Measurements from ENCODE around the gene BICD1. TPM values are rescaled to one million over a fixed set of nuclear protein-coding genes. Genes with fewer than 3 reads are reported as not detected.
"Not testable (repeated sequence)": the region's sequence is repeated elsewhere in the genome, so short reads cannot be mapped to it uniquely, and the experiment has no call there.

Gene BICD1
- total and polyA plus RNA-seq, 4 donors: 0.46 to 3.4 (median 1.1) TPM

DNA sequence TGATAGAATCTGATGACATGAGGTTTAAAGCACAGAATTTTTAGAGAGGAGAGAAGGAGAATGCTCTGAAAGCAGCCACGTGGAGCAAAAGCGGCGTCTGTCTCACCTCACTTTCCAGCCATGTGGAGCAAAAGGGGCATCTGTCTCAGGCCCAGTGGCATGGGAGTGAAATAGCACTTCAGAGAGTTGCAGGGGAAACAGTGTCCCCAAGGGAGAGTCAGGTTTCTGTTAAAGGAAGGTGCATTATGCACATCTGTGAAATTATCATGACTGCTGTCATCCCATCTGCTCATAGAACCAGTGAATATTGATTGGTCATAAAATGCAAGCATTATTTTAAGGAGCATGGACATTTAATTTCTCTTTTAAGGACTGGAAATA is 124.0 kb downstream of the BICD1 start:
- Histone ChIP-seq H3K4me1 (ENCODE audit: control insufficient read depth in 4 of 4, insufficient read depth in 4 of 4, low read length in 3 of 4) (no peaks in the 10 kb centered on the region), H3K4me3 (ENCODE audit: low read depth in 1 of 3, low read length in 3 of 3) (no peak overlapping the region), H3K9ac (ENCODE audit: low read depth in 1 of 2, low read length in 2 of 2) (no peak overlapping the region), H3K36me3 (ENCODE audit: control insufficient read depth in 4 of 4, insufficient read depth in 3 of 4, low read depth in 1 of 4, low read length in 3 of 4) (no peaks in the 10 kb centered on the region), H3K27me3 (ENCODE audit: control insufficient read depth in 4 of 4, insufficient read depth in 4 of 4, low read length in 3 of 4) (no peaks in the 10 kb centered on the region), H3K9me3 (ENCODE audit: control insufficient read depth in 4 of 4, low read length in 3 of 4) (no peaks in the 10 kb centered on the region), H3K27ac (ENCODE audit: low read depth in 1 of 2, low read length in 2 of 2) (no peak overlapping the region)
- no peak for DNase-seq (ENCODE audit: low spot score)
- TF ChIP-seq, protein P1, sequence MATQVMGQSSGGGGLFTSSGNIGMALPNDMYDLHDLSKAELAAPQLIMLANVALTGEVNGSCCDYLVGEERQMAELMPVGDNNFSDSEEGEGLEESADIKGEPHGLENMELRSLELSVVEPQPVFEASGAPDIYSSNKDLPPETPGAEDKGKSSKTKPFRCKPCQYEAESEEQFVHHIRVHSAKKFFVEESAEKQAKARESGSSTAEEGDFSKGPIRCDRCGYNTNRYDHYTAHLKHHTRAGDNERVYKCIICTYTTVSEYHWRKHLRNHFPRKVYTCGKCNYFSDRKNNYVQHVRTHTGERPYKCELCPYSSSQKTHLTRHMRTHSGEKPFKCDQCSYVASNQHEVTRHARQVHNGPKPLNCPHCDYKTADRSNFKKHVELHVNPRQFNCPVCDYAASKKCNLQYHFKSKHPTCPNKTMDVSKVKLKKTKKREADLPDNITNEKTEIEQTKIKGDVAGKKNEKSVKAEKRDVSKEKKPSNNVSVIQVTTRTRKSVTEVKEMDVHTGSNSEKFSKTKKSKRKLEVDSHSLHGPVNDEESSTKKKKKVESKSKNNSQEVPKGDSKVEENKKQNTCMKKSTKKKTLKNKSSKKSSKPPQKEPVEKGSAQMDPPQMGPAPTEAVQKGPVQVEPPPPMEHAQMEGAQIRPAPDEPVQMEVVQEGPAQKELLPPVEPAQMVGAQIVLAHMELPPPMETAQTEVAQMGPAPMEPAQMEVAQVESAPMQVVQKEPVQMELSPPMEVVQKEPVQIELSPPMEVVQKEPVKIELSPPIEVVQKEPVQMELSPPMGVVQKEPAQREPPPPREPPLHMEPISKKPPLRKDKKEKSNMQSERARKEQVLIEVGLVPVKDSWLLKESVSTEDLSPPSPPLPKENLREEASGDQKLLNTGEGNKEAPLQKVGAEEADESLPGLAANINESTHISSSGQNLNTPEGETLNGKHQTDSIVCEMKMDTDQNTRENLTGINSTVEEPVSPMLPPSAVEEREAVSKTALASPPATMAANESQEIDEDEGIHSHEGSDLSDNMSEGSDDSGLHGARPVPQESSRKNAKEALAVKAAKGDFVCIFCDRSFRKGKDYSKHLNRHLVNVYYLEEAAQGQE (IDR thresholded peaks at IDR 0.05): no peak
- TF ChIP-seq NR2F2 (IDR thresholded peaks at IDR 0.05) (no peak), FOXA2 (IDR thresholded peaks at IDR 0.05) (no peak), EGR1 (IDR thresholded peaks at IDR 0.05; ENCODE audit: low read depth in 2 of 2) (no peak), JUND (IDR thresholded peaks at IDR 0.05) (no peak)
- 90% methylated on average over 3 of the region's 3 CpGs for WGBS

DNA sequence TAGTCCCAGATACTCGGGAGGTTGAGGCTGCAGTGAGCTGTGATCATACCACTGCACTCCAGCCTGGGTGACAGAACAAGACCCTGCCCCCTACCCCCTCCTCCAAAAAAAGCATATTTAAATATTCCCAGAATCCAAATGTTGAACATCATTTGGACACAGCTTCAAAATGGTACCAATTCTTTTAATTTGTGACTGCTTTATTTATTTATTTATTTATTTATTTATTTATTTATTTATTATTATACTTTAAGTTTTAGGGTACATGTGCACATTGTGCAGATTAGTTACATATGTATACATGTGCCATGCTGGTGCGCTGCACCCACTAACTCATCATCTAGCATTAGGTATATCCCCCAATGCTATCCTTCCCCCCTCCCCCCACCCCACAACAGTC is 124.7 kb downstream of the BICD1 start:
- not testable (repeated sequence) for DNase-seq (ENCODE audit: low spot score); H3K27ac ChIP-seq (ENCODE audit: low read depth in 1 of 2, low read length in 2 of 2); H3K9me3 ChIP-seq (ENCODE audit: control insufficient read depth in 4 of 4, low read length in 3 of 4); H3K9ac ChIP-seq (ENCODE audit: low read depth in 1 of 2, low read length in 2 of 2); H3K36me3 ChIP-seq (ENCODE audit: control insufficient read depth in 4 of 4, insufficient read depth in 3 of 4, low read depth in 1 of 4, low read length in 3 of 4); H3K4me1 ChIP-seq (ENCODE audit: control insufficient read depth in 4 of 4, insufficient read depth in 4 of 4, low read length in 3 of 4); H3K4me3 ChIP-seq (ENCODE audit: low read depth in 1 of 3, low read length in 3 of 3); H3K27me3 ChIP-seq (ENCODE audit: control insufficient read depth in 4 of 4, insufficient read depth in 4 of 4, low read length in 3 of 4)
- 90% methylated on average over 2 of the region's 2 CpGs for WGBS

DNA sequence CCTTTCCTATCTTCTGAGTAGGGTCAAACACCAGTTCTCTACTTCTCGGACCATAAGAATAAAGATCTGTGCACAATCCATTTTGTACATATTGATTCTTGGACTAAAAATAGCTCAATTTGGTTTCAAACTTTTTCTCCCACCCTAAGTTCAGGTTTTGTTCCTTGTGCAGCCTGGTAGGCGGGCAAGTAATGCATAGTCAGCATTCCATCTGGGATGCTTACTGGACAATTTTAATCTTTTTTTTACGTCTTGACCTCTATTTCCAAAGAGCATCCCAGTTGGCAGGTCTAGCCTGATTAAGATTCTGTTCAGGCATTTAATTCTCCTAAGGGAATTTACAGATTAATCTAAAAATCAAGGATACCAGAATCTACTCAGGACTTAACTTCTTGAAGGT is 126.9 kb downstream of the BICD1 start:
- Histone ChIP-seq H3K4me1 (ENCODE audit: control insufficient read depth in 4 of 4, insufficient read depth in 4 of 4, low read length in 3 of 4) (no peaks in the 10 kb centered on the region), H3K4me3 (ENCODE audit: low read depth in 1 of 3, low read length in 3 of 3) (no peak overlapping the region), H3K27me3 (ENCODE audit: control insufficient read depth in 4 of 4, insufficient read depth in 4 of 4, low read length in 3 of 4) (no peaks in the 10 kb centered on the region), H3K36me3 (ENCODE audit: control insufficient read depth in 4 of 4, insufficient read depth in 3 of 4, low read depth in 1 of 4, low read length in 3 of 4) (no peaks in the 10 kb centered on the region), H3K9me3 (ENCODE audit: control insufficient read depth in 4 of 4, low read length in 3 of 4) (peaks cover 0 to 9% (median under 1%) of the 10 kb centered on the region in 4 donors), H3K9ac (ENCODE audit: low read depth in 1 of 2, low read length in 2 of 2) (no peak overlapping the region), H3K27ac (ENCODE audit: low read depth in 1 of 2, low read length in 2 of 2) (no peak overlapping the region)
- no peak for DNase-seq (ENCODE audit: low spot score)
- TF ChIP-seq EGR1 (IDR thresholded peaks at IDR 0.05; ENCODE audit: low read depth in 2 of 2) (no peak), SP1 (IDR thresholded peaks at IDR 0.05) (no peak), TAF1 (conservative IDR thresholded peaks at IDR 0.05) (no peak), YY1 (IDR thresholded peaks at IDR 0.05) (no peak), FOXA2 (IDR thresholded peaks at IDR 0.05) (no peak), JUND (IDR thresholded peaks at IDR 0.05) (no peak), HNF4G (IDR thresholded peaks at IDR 0.05) (no peak), GABPA (IDR thresholded peaks at IDR 0.05 in 1 of 2, conservative IDR thresholded peaks at IDR 0.05 in 1 of 2) (no peak), RXRA (IDR thresholded peaks at IDR 0.05) (no peak), RAD21 (IDR thresholded peaks at IDR 0.05) (no peak), NR2F2 (IDR thresholded peaks at IDR 0.05) (no peak), FOXA1 (IDR thresholded peaks at IDR 0.05) (no peak), HNF4A (conservative IDR thresholded peaks at IDR 0.05) (no peak)
- TF ChIP-seq, protein P1 (IDR thresholded peaks at IDR 0.05): no peak
- TF ChIP-seq, protein P2, sequence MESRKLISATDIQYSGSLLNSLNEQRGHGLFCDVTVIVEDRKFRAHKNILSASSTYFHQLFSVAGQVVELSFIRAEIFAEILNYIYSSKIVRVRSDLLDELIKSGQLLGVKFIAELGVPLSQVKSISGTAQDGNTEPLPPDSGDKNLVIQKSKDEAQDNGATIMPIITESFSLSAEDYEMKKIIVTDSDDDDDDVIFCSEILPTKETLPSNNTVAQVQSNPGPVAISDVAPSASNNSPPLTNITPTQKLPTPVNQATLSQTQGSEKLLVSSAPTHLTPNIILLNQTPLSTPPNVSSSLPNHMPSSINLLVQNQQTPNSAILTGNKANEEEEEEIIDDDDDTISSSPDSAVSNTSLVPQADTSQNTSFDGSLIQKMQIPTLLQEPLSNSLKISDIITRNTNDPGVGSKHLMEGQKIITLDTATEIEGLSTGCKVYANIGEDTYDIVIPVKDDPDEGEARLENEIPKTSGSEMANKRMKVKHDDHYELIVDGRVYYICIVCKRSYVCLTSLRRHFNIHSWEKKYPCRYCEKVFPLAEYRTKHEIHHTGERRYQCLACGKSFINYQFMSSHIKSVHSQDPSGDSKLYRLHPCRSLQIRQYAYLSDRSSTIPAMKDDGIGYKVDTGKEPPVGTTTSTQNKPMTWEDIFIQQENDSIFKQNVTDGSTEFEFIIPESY (IDR thresholded peaks at IDR 0.05): no peak
- TF ChIP-seq, protein P3, sequence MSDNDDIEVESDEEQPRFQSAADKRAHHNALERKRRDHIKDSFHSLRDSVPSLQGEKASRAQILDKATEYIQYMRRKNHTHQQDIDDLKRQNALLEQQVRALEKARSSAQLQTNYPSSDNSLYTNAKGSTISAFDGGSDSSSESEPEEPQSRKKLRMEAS (IDR thresholded peaks at IDR 0.05): no peak
- TF ChIP-seq, protein P4, sequence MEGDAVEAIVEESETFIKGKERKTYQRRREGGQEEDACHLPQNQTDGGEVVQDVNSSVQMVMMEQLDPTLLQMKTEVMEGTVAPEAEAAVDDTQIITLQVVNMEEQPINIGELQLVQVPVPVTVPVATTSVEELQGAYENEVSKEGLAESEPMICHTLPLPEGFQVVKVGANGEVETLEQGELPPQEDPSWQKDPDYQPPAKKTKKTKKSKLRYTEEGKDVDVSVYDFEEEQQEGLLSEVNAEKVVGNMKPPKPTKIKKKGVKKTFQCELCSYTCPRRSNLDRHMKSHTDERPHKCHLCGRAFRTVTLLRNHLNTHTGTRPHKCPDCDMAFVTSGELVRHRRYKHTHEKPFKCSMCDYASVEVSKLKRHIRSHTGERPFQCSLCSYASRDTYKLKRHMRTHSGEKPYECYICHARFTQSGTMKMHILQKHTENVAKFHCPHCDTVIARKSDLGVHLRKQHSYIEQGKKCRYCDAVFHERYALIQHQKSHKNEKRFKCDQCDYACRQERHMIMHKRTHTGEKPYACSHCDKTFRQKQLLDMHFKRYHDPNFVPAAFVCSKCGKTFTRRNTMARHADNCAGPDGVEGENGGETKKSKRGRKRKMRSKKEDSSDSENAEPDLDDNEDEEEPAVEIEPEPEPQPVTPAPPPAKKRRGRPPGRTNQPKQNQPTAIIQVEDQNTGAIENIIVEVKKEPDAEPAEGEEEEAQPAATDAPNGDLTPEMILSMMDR (IDR thresholded peaks at IDR 0.05; ENCODE audit: low read depth, low read length, missing input control): no peak
- TF ChIP-seq, protein P5, sequence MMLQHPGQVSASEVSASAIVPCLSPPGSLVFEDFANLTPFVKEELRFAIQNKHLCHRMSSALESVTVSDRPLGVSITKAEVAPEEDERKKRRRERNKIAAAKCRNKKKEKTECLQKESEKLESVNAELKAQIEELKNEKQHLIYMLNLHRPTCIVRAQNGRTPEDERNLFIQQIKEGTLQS (IDR thresholded peaks at IDR 0.05): no peak
- 49% methylated on average over 3 of the region's 3 CpGs for WGBS
